HL-60 (cell line): Measurements from ENCODE around the gene BGLAP.

ENCODE experiments used
- CTCF ChIP-seq: IDR thresholded peaks from one replicate; pipeline ENCODE4 v1.5.1; 2011; ENCODE audit warnings: low read length, control low read depth, inconsistent platforms; ENCODE audit not compliant: insufficient read depth
- TF ChIP-seq, protein P1 (sequence below): IDR thresholded peaks from 2 replicates; pipeline ENCODE4 v1.6.1; 2012; ENCODE audit warnings: low read depth; ENCODE audit not compliant: insufficient replicate concordance

DNA sequence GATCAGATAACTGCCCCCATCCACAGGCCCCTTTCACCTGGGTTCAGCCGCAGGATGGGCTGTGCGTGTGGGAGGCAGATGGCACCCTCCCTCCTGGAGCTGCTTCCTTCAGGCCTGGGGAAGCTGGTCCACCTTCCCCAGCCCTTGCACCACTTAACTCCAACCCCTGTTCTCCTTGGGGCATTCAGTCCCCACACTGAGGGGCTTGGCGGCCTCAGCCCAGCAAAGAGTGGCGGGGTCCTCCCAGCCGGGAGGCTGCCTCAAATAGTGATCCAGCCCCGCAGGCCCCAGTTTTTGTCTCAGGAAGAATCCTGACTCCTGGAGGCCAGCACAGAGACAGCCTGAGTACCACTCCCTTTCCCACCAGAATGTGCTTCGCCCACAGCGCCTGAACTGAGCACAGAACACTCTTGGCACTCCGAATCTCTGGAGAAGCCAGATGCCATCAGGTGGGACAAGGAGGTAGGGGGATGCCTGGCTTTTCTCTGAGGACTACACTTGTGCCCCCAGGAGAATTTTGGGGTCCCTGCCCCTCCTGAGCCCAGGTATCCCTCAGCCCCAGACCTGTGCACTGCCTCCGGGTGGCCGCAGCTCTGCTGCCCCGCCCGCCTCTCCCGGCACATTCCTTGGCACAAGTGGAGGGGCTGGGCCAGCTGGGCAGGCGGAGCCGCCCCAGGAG is 4.9 kb downstream of the BGLAP start:
- TF ChIP-seq CTCF: no peak
- TF ChIP-seq, protein P1, sequence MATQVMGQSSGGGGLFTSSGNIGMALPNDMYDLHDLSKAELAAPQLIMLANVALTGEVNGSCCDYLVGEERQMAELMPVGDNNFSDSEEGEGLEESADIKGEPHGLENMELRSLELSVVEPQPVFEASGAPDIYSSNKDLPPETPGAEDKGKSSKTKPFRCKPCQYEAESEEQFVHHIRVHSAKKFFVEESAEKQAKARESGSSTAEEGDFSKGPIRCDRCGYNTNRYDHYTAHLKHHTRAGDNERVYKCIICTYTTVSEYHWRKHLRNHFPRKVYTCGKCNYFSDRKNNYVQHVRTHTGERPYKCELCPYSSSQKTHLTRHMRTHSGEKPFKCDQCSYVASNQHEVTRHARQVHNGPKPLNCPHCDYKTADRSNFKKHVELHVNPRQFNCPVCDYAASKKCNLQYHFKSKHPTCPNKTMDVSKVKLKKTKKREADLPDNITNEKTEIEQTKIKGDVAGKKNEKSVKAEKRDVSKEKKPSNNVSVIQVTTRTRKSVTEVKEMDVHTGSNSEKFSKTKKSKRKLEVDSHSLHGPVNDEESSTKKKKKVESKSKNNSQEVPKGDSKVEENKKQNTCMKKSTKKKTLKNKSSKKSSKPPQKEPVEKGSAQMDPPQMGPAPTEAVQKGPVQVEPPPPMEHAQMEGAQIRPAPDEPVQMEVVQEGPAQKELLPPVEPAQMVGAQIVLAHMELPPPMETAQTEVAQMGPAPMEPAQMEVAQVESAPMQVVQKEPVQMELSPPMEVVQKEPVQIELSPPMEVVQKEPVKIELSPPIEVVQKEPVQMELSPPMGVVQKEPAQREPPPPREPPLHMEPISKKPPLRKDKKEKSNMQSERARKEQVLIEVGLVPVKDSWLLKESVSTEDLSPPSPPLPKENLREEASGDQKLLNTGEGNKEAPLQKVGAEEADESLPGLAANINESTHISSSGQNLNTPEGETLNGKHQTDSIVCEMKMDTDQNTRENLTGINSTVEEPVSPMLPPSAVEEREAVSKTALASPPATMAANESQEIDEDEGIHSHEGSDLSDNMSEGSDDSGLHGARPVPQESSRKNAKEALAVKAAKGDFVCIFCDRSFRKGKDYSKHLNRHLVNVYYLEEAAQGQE: no peak
